Measurements from ENCODE around the gene TRIOBP.

The TRIOBP gene

DNA sequence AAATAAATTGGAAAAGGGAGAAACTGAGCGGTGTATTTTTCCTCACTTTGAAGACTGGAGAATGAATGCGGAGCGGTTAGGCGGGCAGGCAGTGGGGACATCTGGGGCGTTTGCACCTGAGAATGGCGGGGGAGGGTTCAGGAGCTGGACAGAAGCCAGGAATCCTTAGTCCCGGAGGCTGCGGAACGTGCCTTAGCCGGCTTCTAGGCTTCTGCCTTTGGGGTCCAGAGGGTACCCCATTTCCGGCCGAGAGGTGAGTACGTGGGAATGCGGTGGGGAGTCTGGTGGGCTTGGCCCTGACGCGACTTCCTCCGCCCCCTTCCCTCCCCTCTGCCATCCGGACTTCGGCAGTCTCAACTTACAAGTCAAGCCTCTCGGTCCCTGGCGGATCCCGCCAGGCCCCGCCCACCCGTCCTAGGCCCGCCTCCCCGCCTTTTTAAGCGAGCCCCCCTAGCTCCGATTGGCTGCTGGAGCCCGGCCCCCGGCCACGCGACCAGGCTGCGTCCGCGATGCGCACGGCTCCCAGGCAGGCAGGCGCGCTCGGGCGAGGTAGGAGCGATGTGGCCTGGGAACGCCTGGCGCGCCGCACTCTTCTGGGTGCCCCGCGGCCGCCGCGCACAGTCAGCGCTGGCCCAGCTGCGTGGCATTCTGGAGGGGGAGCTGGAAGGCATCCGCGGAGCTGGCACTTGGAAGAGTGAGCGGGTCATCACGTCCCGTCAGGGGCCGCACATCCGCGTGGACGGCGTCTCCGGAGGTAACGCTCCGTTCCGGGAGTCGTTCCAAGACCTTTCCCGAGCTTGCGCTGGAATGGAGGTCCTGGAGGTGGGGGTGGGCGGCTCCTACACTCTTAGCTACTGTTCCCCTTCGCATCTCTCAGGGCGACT, 110.8 kb downstream of the TRIOBP start, which contains the start of gene GCAT:
Gene GCAT, plus strand, starts transcription at position 525 of the 884 bp plus-strand sequence. Its CDS starts 34 bp downstream, at position 559.
- DNase-seq (ENCODE audit: low spot score), result peak; percentile 95
- POLR2A ChIA-PET (ENCODE audit: low non-redundant PET), result interaction anchor here (0.6 kb wide), 1 partner anchor 214 kb away, joined by 5 read pairs; no protein-coding TSS in a partner anchor
- peak within 1 kb of the TSS; percentile 85 for H3K27ac ChIP-seq
- TF ChIP-seq, protein P1, sequence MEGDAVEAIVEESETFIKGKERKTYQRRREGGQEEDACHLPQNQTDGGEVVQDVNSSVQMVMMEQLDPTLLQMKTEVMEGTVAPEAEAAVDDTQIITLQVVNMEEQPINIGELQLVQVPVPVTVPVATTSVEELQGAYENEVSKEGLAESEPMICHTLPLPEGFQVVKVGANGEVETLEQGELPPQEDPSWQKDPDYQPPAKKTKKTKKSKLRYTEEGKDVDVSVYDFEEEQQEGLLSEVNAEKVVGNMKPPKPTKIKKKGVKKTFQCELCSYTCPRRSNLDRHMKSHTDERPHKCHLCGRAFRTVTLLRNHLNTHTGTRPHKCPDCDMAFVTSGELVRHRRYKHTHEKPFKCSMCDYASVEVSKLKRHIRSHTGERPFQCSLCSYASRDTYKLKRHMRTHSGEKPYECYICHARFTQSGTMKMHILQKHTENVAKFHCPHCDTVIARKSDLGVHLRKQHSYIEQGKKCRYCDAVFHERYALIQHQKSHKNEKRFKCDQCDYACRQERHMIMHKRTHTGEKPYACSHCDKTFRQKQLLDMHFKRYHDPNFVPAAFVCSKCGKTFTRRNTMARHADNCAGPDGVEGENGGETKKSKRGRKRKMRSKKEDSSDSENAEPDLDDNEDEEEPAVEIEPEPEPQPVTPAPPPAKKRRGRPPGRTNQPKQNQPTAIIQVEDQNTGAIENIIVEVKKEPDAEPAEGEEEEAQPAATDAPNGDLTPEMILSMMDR (conservative IDR thresholded peaks at IDR 0.05; ENCODE audit: low read depth), result no peak
- CTCF ChIA-PET, result interaction anchor here (0.6 to 1.0 kb wide), 4 partner anchors 10 to 764 kb away, joined by 3 to 10 read pairs (median 3); no protein-coding TSS in a partner anchor

DNA sequence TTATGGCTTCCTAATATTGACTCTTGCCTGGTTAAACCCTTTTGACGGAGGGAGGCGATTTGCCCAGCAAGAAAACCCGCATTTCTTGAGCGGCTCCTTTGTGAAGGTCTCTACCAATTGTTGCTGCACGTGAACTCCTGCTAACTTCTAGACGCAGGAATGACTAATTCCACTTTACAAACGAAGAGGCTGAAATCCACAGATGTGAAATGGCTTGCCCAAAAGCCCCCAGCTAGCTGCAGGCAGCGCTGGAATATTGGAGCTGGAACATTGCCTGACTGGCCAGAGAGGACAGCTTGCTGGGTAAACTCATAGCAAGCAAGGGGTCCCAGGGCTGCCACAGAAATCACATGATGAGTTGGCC, 111.4 kb downstream of the TRIOBP start:
- peak overlapping the region; percentile 85 for H3K27ac ChIP-seq
- ChIA-PET POLR2A (ENCODE audit: low non-redundant PET) (no interaction called here), CTCF (interaction anchor here (0.6 kb wide), 1 partner anchor 25 kb away, joined by 10 read pairs; no protein-coding TSS in a partner anchor)
- TF ChIP-seq, protein P1 (conservative IDR thresholded peaks at IDR 0.05; ENCODE audit: low read depth), result no peak
- DNase-seq (ENCODE audit: low spot score), result no peak

DNA sequence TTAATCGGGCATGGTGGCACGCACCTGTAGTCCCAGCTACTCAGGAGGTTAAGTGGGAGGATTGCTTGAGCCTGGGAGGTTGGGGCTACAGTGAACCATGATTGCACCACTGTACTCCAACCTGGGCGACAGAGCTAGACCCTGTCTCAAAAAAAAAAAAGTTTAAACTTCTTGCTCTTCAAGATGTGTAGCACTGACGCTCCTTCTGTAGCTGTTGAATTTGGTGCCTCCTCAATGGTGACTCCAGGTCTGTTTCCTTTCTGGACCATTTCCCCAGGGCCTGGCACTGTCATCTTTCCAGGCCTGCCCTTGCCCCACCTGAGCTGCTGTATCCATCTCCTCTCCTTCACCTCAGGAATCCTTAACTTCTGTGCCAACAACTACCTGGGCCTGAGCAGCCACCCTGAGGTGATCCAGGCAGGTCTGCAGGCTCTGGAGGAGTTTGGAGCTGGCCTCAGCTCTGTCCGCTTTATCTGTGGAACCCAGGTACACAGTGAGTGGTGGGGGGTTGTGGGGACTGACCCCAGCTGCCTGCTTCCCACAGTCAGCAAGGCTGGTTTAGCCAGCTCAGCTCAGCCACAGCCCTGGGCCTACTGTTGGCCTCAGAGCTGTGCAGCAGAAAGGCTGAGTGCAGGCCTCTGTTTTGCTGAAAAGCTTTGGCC, 113.0 kb downstream of the TRIOBP start:
- ChIA-PET POLR2A (ENCODE audit: low non-redundant PET) (no interaction called here), CTCF (interaction anchor here (0.5 to 0.6 kb wide), 2 partner anchors 8 to 141 kb away, joined by 3 read pairs; no protein-coding TSS in a partner anchor)
- DNase-seq (ENCODE audit: low spot score), result no peak
- H3K27ac ChIP-seq, result peak overlapping the region; percentile 85
- TF ChIP-seq, protein P1 (conservative IDR thresholded peaks at IDR 0.05; ENCODE audit: low read depth), result no peak

GRCh38 chr22:37811867-37812266, 115.0 kb downstream of the TRIOBP start:
- ChIA-PET POLR2A (ENCODE audit: low non-redundant PET) (no interaction called here), CTCF (interaction anchor here (0.6 kb wide), 1 partner anchor 516 kb away, joined by 3 read pairs; no protein-coding TSS in a partner anchor)
- no peak overlapping the region for H3K27ac ChIP-seq
- TF ChIP-seq, protein P1 (conservative IDR thresholded peaks at IDR 0.05; ENCODE audit: low read depth), result no peak
- no peak for DNase-seq (ENCODE audit: low spot score)

DNA sequence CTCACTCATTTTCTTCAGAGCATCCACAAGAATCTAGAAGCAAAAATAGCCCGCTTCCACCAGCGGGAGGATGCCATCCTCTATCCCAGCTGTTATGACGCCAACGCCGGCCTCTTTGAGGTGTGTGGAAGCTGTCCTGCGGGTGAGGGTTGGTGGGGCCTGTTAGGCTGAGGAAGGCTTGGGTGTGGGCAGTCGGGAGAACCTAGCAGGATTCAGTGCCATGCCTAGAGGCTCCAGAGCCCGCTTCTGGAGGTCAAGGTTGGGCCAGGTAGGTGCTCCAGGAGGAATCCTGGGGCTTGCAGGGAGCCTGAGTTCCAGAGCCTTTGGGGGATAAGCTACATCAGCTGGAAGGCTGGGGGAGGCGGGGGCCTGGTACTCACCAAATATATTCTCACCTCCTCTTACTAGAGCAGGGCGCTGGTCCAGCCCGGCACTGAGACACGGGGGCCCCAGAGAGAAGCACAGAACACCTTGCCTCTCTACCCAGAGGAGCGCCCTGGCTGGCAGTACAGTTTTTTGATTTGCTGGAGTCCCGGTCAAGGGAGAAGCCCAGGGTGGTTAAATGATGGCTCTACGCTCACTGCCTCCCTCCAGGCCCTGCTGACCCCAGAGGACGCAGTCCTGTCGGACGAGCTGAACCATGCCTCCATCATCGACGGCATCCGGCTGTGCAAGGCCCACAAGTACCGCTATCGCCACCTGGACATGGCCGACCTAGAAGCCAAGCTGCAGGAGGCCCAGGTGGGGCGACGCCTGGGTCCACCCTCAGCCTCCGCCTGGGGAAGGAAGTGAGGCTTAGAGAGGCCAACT, 116.2 kb downstream of the TRIOBP start:
- TF ChIP-seq, protein P1 (conservative IDR thresholded peaks at IDR 0.05; ENCODE audit: low read depth), result no peak
- CTCF ChIA-PET, result no interaction called here
- DNase-seq (ENCODE audit: low spot score), result no peak
- POLR2A ChIA-PET (ENCODE audit: low non-redundant PET), result interaction anchor here (0.7 kb wide), 1 partner anchor 162 kb away, joined by 3 read pairs; no protein-coding TSS in a partner anchor
- H3K27ac ChIP-seq, result peak overlapping the region; percentile 23; the same call in 1 of the 2 replicates
